HG03135 (cell line): Measurements from ENCODE around the gene CRIP1.

Source experiments
- ATAC-seq: cut with Tn5 transposase; IDR thresholded peaks from one replicate; pipeline ENCODE4 v1.9.1; 2021; ENCODE audit warnings: mild to moderate bottlenecking, moderate library complexity; ENCODE audit not compliant: unreplicated experiment

CRIP1 gene

DNA sequence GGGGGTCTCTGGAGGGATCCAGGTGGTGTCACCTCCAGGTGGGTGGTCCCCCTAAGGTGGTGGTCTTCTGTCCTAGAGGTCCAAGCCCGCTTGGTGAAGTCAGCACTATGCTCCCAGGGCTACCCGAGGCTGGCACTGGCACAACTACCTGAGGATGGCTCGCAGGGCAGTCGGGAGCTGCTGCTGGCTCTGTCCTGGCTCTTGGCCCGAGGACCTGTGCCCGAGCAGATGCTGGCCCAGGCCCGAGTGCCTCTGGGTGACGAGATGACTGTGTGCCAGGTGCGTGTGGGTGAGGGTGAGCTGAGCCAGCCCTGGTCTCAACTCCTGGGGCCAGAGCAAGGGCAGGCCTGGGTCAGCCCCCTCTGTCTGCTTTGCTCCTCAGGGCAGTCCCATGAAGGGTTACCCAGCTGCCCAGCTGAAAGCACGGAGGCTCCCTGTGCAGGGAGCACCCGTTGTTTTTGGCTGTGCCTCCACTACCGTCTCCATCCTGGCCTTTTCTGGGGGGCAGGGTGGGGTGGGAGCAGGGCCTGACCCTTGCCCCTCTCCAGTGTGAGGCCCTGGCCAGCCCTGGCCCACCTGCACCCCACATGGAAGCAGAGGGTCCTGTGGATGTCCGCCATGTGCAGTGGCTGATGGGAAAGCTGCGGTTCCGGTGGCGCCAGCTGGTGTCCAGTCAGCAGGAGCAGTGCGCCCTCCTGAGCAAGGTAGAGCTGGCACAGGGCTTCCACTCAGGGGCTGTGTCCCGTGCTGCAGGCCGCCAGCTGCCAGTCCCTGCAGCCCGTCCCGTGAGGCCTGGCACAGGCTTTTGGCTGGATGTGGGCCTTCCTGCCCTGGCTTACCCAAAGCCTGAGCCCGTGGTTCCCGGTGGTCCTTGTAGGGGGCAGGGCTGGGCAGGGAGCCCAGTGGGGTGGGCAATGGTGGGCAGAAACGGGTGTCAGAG is 5.6 kb downstream of the CRIP1 start:
- ATAC-seq: no peak

DNA sequence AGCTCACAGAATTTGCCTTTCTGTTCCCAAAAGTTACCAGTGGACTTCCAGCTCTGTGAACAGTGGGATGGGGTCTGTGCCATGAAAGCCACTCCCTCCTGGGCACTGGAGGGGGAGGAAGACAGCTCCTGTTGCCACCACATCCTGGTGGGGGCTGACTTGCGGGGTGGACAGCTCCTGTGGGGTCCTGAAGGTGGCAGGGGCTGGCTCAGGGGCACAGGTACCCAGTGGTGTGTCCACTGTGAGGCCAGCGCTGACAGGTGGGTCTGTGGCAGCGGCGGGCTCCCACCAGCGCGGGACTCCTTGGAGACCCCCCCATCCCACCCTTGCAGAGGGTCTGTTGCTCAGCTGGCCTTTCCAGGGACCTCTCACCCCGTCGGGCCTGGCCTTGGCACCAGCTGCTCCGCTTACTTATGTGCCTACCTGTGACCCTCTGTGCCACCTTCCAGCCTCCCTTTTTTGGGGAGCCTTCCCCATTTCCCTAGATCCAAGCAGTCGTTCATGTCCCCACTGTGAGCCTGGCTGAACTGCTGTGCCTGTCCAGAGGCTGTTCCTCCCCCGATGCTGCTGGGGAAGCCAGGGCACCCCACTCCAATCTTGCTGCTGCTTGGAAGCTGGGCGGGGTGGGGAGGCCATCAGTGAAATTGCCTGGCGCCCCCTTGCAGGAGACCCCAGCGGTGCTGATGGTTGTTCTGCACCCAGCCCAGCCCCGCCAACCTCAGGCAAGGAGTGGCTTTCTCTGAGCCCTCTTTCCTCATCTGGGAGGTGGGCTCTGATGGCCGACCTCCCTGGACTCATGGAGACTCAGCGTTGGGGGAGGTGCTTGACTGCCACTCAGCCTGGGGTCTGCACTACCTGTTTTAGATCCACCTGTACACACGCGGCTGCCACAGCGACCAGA is 6.5 kb downstream of the CRIP1 start:
- no peak for ATAC-seq

DNA sequence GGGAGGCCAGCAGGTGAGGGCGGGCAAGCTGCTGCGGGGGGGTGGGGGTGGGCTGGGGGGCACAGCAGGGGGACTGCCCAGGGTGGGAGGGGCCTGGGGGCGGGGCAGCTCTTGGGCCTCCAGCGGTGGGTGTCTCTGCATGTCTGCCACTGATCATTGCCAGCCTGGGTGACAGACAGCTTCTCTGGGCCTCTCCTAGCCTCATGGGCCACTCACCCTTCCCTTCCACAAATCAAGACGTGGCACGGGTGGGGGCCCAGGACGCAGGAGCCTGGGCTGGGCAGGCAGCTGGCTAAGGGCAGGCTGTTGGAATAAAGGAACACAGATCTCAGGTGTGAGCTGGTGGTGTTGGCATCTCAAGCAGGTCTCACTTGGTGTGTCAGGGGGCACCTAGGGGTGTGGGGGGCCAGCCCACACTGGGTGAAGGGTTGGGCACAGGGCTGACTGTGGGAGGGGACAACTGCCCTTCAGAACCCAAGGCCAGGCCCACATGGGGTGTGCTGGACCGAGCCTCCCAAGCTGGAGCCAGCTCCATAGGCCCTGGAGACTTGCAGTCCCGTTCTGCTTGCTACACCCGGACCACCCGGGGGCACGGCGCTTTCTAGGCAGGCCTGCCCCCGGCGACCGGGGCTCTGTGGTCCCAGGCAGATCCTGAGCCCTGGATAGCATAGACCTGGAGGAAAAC is 7.4 kb downstream of the CRIP1 start:
- no peak for ATAC-seq

DNA sequence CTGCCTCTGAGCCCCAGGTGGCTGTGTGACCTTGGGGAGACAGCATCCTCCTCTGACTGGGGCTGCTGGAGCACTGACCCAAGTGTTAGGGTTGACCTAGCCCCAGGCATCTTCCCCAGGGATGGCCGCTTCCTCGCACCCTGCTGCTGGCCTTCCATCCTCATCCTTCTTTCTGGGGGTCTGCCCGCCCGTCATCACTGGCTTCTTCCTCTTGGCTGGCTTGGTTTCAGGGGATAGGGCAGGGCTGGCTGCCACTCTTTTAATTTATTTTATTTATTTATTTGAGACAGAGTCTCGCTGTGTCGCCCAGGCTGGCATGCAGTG is 7.9 kb downstream of the CRIP1 start:
- ATAC-seq: no peak

DNA sequence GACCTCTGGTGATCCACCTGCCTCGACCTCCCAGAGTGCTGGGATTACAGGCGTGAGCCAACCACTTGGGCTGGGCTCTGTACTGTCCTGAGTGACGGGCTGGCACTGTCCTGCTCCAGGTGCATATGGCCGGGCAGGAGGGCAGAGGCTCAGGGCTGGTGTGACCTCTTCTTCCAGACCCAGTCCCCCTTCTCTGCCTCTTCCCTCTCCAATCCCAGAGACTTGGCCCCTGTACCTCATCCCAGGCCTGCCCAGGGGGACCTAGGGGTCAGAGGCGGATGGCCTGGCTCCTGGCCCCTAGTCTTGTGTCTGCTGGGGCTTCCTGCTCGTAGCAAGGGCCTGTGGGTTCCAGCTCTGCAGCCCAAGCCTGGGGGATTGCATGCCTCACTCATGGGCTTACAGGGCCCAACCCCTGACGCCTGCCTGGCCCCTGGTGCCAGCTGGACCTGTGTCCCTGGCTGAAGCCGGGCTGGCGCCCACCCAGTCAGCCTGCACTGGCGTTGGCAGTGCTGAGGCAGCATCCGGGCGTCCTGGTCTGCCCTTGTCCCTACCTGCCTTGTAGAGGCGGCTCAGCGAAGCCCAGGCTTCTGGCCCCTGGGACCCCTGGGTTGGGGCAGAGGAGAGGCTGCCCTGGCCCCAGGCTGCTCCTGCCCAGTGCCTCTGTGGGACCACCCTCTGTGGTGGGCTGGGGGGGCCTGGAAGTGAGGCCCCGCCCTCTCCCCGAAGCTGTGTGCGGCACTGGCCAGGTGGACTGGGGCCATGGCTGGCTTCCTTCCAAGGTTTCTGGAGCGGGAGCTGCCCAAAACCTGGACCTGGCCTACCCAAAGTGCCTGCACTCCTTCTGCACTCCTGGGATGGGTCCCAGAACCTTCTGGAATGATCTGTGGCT is 8.7 kb downstream of the CRIP1 start:
- ATAC-seq: no peak

DNA sequence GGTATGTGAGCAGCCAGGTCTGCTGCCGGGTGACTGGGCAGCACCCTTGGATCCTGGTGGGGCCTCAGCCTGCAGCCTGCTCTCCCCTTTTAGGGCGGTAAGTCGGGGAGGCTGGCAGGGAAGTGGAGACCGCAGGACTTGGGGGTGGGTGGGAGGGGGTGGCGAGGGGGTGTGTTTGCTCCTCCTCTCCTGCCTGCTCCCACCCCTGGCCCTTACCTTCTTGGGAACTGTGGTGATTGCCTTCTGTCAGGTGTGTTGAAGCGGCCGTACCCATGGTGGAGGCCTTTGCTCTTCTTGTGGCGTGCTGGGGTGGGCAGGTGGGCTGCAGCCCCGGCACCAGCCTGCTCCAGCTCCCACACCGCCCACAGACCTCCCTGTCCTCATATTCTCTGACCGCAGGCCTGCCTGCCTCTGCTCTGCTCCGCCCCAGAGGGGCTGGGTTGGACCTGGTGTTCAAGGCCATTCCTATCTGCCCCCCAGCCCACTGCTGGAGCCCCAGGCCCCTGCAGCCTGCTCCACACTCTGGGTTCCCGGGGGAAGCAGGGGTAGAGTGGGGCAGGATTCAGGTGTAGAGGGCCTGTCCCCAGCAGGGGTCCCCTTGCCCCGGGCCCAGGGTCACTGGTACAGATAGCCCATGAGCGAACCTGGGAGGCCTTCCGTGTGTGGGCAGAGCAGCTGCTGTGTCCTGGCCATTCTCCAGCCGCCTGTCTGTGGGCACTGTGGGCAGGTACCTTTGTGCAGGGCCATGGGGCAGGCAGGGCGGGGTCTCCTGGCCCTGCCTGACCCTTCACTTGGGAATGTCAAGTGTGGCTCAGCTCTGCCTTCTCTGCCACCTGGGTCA is 9.5 kb downstream of the CRIP1 start:
- no peak for ATAC-seq

DNA sequence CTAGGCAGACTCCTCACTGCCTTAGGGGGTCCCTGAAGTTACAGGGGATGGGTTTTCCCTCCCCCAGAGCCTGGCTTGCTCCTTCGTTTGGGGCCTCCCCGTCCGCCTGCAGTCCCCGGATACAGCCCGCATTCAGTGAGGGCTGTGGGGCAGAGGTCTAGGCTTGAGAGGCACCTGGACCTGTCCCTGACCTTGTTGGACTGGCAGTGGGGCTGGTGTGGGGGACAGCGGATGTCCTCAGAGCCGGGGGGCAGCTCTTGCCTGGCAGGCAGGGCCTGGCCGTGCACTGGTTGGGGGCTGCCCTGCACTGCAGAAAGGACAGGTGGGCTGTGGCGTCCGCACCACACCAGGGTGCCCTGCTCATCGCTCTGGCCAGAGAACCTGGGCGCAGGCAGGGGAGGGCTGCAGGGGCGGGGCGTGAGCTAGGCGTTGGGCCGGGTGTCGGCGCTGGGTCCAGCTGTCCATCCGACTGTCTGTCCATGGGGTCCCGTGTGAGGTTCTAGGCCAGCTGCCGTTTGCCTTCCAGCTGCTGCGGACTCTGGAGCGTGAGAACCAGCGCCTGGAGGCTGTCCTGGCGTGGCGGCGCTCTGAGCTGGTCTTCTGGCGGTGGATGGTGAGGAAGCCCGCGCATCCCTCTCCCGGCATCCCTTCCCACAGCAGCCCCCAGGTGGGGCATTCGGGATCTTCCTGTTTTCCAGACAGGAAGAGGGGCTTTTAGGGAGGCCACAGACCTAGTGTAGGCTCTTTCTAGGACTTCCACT is 10.3 kb downstream of the CRIP1 start:
- no peak for ATAC-seq

DNA sequence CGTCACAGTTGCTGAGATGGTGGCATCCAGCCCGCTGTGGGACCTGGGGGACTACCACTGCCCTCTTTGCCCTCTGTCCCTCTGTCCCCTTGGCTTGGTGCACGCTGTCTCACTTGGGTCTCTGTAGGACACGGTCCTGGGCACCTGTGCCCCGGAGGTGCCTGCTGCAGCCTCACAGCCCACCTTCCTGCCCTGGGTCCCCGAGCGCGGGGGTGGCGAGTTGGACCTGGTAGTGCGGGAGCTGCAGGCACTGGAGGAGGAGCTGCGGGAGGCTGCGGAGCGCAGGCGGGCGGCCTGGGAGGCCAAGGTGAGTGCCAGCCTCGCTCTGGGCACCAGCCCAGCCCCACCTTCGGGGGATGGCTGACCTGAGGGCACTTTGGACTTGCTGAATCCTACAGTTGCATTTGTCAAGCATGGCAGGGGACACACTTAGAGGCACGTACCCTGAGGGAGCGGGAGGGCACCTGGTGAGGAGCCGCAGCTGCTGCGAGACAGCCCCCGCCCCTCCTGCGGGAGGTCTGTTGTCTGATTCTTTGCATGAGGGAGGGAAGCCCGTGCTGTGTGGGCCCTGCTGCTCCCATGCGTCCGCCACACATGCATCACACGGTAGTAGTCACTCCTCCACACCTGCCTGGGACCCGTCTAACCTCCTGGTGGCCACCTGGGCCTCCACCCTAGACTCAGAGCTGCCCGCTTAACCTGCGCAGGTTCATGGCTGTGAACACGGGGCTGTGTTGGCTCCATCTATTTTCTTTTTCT is 11.2 kb downstream of the CRIP1 start:
- ATAC-seq: no peak

DNA sequence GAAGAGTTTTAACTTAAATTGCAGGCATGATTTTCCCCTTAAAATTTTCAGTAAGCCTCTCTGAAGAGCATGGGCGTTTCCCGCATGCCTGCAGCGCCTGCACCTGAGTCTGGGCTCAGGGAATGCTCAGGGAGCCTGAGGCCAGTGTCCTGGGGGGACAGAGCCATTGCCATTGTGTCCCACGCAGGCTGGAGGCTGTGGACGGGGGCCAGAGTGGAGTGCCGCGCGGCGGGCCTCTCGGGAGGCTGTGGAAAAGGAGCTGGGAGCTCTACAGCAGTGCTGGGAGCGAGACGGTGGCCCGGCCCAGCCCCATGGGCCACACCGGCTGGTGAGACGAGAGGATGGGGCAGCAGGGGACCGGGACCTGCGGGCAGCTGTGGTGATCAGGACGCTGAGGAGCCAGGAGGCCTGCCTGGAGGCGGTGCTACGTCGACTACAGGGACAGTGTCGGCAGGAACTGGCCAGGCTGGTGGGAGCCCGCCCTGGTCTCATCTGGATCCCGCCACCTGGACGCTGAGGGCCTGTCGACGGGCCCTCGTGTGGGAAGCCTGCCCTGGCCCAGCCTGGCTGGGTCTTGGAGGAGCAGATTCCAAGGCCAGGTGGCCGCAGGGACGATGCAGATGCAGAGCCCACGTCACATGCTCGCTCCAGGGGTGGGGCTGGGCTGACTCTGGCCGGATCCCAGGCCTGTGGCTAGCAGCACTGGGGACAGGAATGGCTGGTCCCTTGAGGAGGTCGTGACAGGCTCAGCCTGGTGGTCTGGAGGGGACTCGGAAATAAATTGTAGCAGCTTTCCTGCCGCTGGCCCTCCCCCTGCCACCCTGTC is 12.0 kb downstream of the CRIP1 start:
- ATAC-seq: no peak

DNA sequence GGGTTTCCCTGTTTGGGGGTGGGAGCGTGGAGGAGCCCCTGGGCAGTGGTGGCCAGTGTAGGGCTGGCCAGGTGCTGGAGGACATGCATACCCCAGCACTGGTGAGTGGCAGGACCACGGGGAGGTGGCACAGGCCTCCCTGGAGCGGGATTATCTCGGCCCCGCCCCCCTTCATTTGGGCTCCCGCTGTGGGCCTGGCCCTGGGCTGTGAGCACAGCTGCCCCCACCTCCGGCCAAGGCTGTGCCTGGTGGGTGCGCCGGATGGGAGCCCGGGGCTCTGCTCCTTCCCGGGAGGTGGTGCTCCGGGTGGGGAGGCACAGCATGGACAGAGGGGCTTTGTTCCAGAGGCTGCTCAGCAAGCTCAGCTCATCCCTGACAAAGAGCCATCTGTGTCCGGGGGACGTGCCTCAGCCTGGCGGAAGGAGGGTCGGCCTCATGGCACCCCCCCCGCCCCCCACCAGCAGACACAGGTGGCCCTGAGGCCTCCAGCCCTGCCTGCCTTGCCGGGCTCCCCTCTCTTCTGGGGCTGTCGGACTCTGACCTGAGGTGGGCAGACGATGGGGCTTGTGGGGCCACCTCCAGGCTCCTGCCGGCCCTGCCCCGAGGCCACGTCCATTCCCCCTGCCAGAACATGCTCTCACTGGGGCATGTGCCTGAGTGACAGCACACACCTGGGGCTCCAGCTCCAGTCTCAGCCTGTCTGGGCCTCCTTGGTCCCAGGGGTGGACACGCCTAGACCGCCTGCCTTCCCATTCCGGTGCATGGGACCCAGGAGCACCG is 12.8 kb downstream of the CRIP1 start:
- no peak for ATAC-seq

DNA sequence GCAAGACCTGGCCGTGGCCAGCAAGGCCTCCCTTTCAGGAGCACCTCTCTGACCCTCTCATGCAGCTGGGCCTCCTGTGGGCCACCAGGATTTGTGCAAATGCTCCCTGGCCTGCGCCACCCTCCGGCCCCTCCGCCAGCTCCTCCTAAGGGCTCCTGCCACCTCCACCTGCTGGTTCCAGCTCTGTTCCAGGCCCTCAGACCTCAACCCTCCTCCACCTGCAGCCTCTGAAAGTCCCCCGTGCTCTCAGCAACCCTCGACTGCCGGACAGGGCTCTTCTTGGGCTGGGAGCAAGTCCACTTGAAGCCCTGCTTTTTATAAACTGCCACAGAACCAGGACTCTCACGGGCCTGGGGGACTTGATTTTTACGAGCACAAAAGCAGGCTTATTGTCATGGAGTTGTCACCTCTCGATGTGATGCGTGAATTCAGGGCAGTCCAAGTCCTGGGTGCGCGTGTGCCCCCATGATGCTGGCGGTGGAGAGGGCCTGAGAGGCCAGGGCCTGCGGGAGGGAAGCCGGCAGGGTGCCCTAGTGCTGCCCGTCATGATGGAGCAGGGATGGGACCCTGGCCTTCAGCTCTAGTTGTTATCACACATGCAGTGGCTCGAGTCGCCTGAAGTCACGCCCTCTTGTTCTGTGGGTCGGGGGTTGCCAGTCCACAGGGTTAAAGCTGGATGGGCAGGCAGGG is 13.5 kb downstream of the CRIP1 start:
- ATAC-seq: no peak

DNA sequence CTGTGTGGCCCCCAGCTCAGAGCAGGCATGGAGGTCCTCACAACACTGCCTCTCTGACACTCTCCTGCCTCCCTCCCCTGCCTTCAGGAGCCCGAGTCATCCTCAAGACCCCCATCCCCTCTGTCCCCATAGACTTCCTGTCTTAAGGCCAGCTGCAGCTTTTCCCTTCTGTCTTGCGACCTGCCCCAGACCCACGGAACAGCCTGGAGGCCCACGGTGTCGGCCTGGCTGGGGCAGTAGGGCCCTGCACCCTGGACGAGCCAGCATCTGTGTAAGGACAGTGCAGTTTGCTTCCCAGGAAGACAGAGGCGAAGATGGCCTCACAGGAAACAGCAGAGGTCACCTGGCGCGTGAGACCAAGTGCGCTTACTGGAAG is 14.0 kb downstream of the CRIP1 start:
- no peak for ATAC-seq

DNA sequence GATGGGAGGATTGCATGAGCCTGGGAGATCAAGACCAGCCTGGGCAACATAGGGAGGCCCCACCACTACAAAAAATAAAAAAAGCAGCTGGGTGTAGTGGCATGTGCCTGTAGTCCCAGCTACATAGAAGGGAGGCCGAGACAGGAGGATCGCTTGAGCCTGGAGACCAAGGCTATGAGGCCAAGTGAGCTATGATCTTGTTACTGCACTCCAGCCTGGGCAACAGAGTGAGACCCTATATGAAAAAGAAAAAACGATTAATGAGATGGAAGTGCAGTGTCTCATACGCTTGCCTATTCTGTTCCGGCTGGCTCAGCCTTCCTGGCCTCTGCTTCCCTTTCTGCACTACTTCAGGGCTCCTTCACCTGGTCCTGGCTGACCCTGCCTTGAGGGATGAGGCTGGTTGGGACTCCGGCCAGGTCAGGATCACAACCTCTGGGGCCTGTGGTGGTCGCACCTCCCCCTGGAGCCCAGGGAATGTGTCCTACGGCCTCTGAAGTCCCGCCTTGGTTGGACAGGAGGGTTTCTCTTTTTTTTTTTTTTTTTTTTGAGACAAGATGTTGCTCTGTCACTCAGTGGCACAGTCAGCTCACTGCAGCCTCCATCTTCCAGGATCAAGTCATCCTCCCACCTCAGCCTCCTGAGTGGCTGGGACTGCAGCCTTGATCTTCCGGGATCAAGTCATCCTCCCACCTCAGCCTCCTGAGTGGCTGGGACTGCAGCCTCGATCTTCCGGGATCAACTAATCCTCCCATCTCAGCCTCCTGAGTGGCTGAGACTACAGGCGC is 15.0 kb downstream of the CRIP1 start:
- ATAC-seq: no peak

DNA sequence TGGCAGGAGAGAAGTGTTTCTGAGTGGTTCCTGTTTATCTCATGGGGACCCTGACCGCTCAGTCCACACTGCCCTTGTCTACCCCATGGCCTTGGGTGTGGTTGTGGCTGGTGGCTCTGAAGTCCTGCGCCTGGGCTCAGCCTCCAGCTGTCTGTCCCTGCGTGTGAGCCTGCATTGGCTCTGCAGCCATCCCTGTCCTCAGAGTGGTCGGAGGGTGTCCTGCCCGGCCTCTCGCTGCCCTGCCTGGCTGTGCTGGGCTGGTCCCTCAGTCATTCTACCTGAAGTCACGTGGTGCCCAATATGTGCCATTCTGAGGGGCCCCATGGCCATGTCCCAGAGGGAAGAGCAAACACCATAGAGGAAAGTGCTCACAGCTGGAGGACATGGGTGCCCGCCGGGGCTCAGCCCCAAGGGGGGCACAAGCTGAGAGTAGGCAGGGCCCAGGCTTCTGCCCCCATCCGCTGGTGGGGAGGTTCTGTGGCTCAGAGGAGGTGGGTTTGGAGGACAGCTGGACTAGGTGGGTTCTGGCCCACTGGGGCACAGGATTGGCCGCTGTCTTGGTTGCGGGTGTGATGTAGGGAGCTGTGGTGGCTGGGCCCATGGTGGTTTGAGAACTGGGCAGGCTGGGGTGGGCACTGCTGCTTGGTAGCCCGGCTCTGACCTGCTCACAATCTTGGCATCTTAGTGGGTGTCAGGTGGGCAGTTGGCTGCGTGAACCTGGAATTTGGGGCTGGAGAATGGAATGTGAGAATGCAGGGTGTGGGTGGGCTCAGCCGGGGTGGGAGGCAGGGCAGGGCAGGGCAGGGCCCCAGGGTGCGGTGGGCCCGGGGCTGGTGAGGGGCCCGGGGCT is 16.0 kb downstream of the CRIP1 start:
- no peak for ATAC-seq
